ENCODE data around the gene MAGIX. TPM values are rescaled to one million over a fixed set of nuclear protein-coding genes. Genes with fewer than 3 reads are reported as not detected.

MAGIX gene
- total and polyA plus RNA-seq, 2 of the 4 experiments (the other 2 are of a cell fraction): 0.72 to 1.1 TPM

DNA sequence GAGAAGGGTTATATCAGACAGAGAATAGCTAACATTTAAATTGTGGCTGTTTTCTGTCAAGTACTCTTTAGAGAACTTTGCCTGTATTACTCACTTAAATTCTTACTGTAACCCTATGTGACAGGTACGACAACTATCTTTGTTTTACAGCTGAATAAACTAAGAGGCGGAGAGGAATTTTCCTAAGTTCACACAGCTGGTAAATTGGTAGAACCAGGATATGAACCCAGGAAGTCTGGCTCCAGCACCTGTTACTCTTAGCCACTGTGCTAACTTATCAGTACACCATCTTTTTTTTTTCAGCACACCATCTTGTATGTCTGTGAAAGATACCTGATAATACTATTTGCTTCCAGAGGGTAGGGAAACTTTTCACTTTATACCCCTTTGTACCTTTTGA is 39.5 kb downstream of the MAGIX start:
- ChIA-PET POLR2A (ENCODE audit: unreplicated experiment) (no interaction called here), CTCF (no interaction called here)
- no peak overlapping the region for H3K14ac ChIP-seq (replicated peaks; ENCODE audit: low read depth, low read length)
- no peak overlapping the region for H2AK5ac ChIP-seq (ENCODE audit: low read depth, low read length)
- H2BK15ac ChIP-seq (ENCODE audit: low read depth, low read length): no peak overlapping the region
- no TSS peak for BruUV-seq (replicated peaks)
- no peak overlapping the region for H2AK9ac ChIP-seq (replicated peaks; ENCODE audit: low read depth, low read length, poor library complexity)
- H2BK20ac ChIP-seq (ENCODE audit: low read depth, low read length): no peak overlapping the region
- no peak overlapping the region for H3K56ac ChIP-seq (ENCODE audit: extremely low read depth, insufficient read depth, low read length)
- H3K9me1 ChIP-seq (ENCODE audit: insufficient read depth, low read length): no peaks in the 10 kb centered on the region
- no peak for TF ChIP-seq RFX5 (IDR thresholded peaks at IDR 0.05; ENCODE audit: low read depth, low read length)
- TF ChIP-seq MAZ (IDR thresholded peaks at IDR 0.05; ENCODE audit: borderline replicate concordance, low read depth, low read length): no peak
- no peaks in the 10 kb centered on the region for H3K4me1 ChIP-seq (ENCODE audit: control insufficient read depth, insufficient read depth, low read length)
- no peak overlapping the region for H3K18ac ChIP-seq (ENCODE audit: low read depth, low read length)
- H2BK120ac ChIP-seq (ENCODE audit: low read depth, low read length): no peak overlapping the region
- no peaks in the 10 kb centered on the region for H3K79me1 ChIP-seq (ENCODE audit: low read depth in 1 of 2, low read length in 2 of 2)
- H3K27ac ChIP-seq (ENCODE audit: insufficient read depth, low read length): no peak overlapping the region
- H3K4me3 ChIP-seq (ENCODE audit: insufficient read depth, low read depth, low read length): no peak overlapping the region
- H4K8ac ChIP-seq (ENCODE audit: low read depth in 2 of 2, low read length in 2 of 2): no peak overlapping the region
- peaks cover 15% of the 10 kb centered on the region for H3K27me3 ChIP-seq (ENCODE audit: control insufficient read depth, insufficient read depth, low read length)
- H4K20me1 ChIP-seq (ENCODE audit: insufficient read depth, low read length): no peaks in the 10 kb centered on the region
- no peak overlapping the region for H3K4ac ChIP-seq (ENCODE audit: low read depth, low read length)
- no peaks in the 10 kb centered on the region for H3K36me3 ChIP-seq (ENCODE audit: control insufficient read depth, insufficient read depth, low read length)
- dilution Hi-C loops (cut with HindIII; ENCODE audit: low sequenced_read_pairs, unreplicated experiment) (no loop called here), in situ Hi-C loops (cut with MboI; ENCODE audit: low sequenced_read_pairs) (no loop called here), intact Hi-C loops (cut with micrococcal nuclease) (no loop called here)
- no peak overlapping the region for H4K91ac ChIP-seq (ENCODE audit: insufficient read depth, low read depth, low read length)
- no CpG with 5 or more reads among the region's 2 CpGs for WGBS, 2 experiments (ENCODE audit: extremely low coverage in 2 of 2, insufficient read length in 1 of 2)
- H3K9ac ChIP-seq (ENCODE audit: low read depth, low read length): no peak overlapping the region
- H2BK5ac ChIP-seq (ENCODE audit: low read depth, low read length, poor library complexity, severe bottlenecking): no peak overlapping the region
- no peak overlapping the region for H4K5ac ChIP-seq (ENCODE audit: low read depth, low read length)
- no peak overlapping the region for H3K23ac ChIP-seq (ENCODE audit: low read depth, low read length)
- no peak overlapping the region for H2AFZ ChIP-seq (replicated peaks; ENCODE audit: low read length, poor library complexity)
- ATAC-seq (ENCODE audit: low read depth) (no peak), DNase-seq (no peak)
- no peaks in the 10 kb centered on the region for H3K9me3 ChIP-seq (ENCODE audit: control insufficient read depth, insufficient read depth, low read length)
- H3K4me2 ChIP-seq (ENCODE audit: low read depth, low read length): no peak overlapping the region
